GM23338 (cell line): Measurements from ENCODE around the gene RBM38. TPM values are rescaled to one million over a fixed set of nuclear protein-coding genes. Genes with fewer than 3 reads are reported as not detected.

Experiments used
- ATAC-seq: fragments of 200-7000 bp; cut with Tn5 transposase; 3 replicates; pipeline ENCODE4 v1.9.1; 2020
- DNase-seq: peaks from one replicate; pipeline ENCODE4 v3.0.0-alpha.2; 2015; ENCODE audit warnings: low spot score
- H2AFZ ChIP-seq: fragments of 200-600 bp; sonication (generic); 2 replicates; pipeline ENCODE4 v1.8.0; 2016; ENCODE audit warnings: antibody characterized with exemption, mild to moderate bottlenecking, moderate library complexity
- H3F3A ChIP-seq: fragments of 200-600 bp; sonication (generic); replicated peaks from 2 replicates; pipeline ENCODE4 v1.8.0; 2017; ENCODE audit warnings: antibody characterized with exemption, mixed run types, low read depth
- H3K27ac ChIP-seq: fragments of 200-600 bp; sonication (generic); 2 replicates; pipeline ENCODE4 v1.6.1; 2016; ENCODE audit warnings: low read depth
- H3K27me3 ChIP-seq: fragments of 200-600 bp; sonication (generic); 2 replicates; pipeline ENCODE4 v1.8.0; 2016; ENCODE audit warnings: mild to moderate bottlenecking, mixed run types, moderate library complexity; ENCODE audit not compliant: insufficient read depth
- H3K36me3 ChIP-seq: fragments of 200-600 bp; sonication (generic); 2 replicates; pipeline ENCODE4 v1.8.0; 2016; ENCODE audit warnings: mild to moderate bottlenecking; ENCODE audit not compliant: insufficient read depth
- H3K4me1 ChIP-seq: fragments of 200-600 bp; sonication (generic); 2 replicates; pipeline ENCODE4 v1.8.0; 2016; ENCODE audit warnings: mild to moderate bottlenecking, moderate library complexity; ENCODE audit not compliant: insufficient read depth
- H3K4me2 ChIP-seq: fragments of 200-600 bp; sonication (generic); 2 replicates; pipeline ENCODE4 v1.7.1; 2017; ENCODE audit warnings: mixed run types
- H3K4me3 ChIP-seq: fragments of 200-600 bp; sonication (generic); 2 replicates; pipeline ENCODE4 v1.6.1; 2016; ENCODE audit warnings: mixed run types
- H3K79me2 ChIP-seq: fragments of 200-600 bp; sonication (generic); replicated peaks from 2 replicates; pipeline ENCODE4 v1.8.0; 2017; ENCODE audit warnings: mild to moderate bottlenecking; ENCODE audit not compliant: insufficient read depth
- H3K9me2 ChIP-seq: fragments of 200-600 bp; sonication (generic); 2 replicates; pipeline ENCODE4 v1.8.0; 2017; ENCODE audit not compliant: insufficient read depth
- H4K20me1 ChIP-seq: fragments of 200-600 bp; sonication (generic); replicated peaks from 2 replicates; pipeline ENCODE4 v1.8.0; 2017; ENCODE audit warnings: mild to moderate bottlenecking; ENCODE audit not compliant: insufficient read depth
- H3K27ac Mint-ChIP-seq: 2 replicates; pipeline ENCODE4 v1.8.0; 2020; ENCODE audit warnings: inconsistent platforms, mild to moderate bottlenecking, moderate library complexity, mixed read lengths
- H3K27me3 Mint-ChIP-seq: 3 replicates; pipeline ENCODE4 v1.8.0; 2022; ENCODE audit warnings: low read depth, mild to moderate bottlenecking, moderate library complexity, mixed read lengths, inconsistent platforms; ENCODE audit not compliant: insufficient read depth, poor library complexity
- H3K36me3 Mint-ChIP-seq: 3 replicates; pipeline ENCODE4 v1.8.0; 2021; ENCODE audit warnings: low read depth, mild to moderate bottlenecking, inconsistent platforms, moderate library complexity, mixed read lengths
- H3K4me1 Mint-ChIP-seq: 3 replicates; pipeline ENCODE4 v1.8.0; 2020; ENCODE audit warnings: mild to moderate bottlenecking, inconsistent platforms, mixed read lengths
- H3K4me3 Mint-ChIP-seq: 3 replicates; pipeline ENCODE4 v1.8.0; 2021; ENCODE audit warnings: moderate library complexity, mild to moderate bottlenecking, inconsistent platforms, mixed read lengths
- H3K9me3 Mint-ChIP-seq: 3 replicates; pipeline ENCODE4 v1.8.0; 2020; ENCODE audit warnings: moderate library complexity, mild to moderate bottlenecking, inconsistent platforms, mixed read lengths
- CREB1 ChIP-seq: fragments of 250-450 bp; sonication (Bioruptor Pico); IDR thresholded peaks from 2 replicates; pipeline ENCODE4 v1.5.0; 2020; ENCODE audit warnings: low read depth, mild to moderate bottlenecking, moderate library complexity
- EZH2 ChIP-seq: fragments of 200-600 bp; sonication (generic); IDR thresholded peaks from one replicate; pipeline ENCODE4 v1.8.0; 2017; ENCODE audit warnings: antibody characterized with exemption, mild to moderate bottlenecking, low read depth; ENCODE audit not compliant: unreplicated experiment
- EZH2phosphoT487 ChIP-seq: fragments of 200-600 bp; sonication (generic); IDR thresholded peaks from one replicate; pipeline ENCODE4 v1.8.1; 2018; ENCODE audit warnings: antibody characterized with exemption; ENCODE audit not compliant: unreplicated experiment
- JUNB ChIP-seq: IDR thresholded peaks from one replicate; pipeline ENCODE4 v1.6.1; 2016; ENCODE audit warnings: antibody characterized with exemption; ENCODE audit not compliant: unreplicated experiment
- NANOG ChIP-seq: IDR thresholded peaks from 2 replicates; pipeline ENCODE4 v1.6.1; 2016; ENCODE audit warnings: antibody characterized with exemption, borderline replicate concordance
- POLR2AphosphoS5 ChIP-seq: IDR thresholded peaks from 2 replicates; pipeline ENCODE4 v1.6.1; 2016; ENCODE audit warnings: antibody characterized with exemption, low read depth
- REST ChIP-seq: IDR thresholded peaks from one replicate; pipeline ENCODE4 v1.6.1; 2018; ENCODE audit warnings: antibody characterized with exemption; ENCODE audit not compliant: unreplicated experiment
- STAT1 ChIP-seq: IDR thresholded peaks from one replicate; pipeline ENCODE4 v1.6.1; 2016; ENCODE audit warnings: antibody characterized with exemption; ENCODE audit not compliant: unreplicated experiment
- ZNF114 ChIP-seq: fragments of 250-450 bp; sonication (Bioruptor Pico); IDR thresholded peaks from 2 replicates; pipeline ENCODE4 v1.5.0; 2020; ENCODE audit warnings: mild to moderate bottlenecking, moderate library complexity
- ZNF331 ChIP-seq: fragments of 250-450 bp; sonication (Bioruptor Pico); IDR thresholded peaks from 2 replicates; pipeline ENCODE4 v1.5.0; 2020; ENCODE audit warnings: low read depth, mild to moderate bottlenecking, moderate library complexity
- polyA plus RNA-seq: library from polyadenylated mRNA; unstranded; fragments of >200 nt; fragmentation: Nextera tagmentation; extraction: Ambion mirVana; gene quantifications from 2 replicates; pipeline ENCODE4 v1.2.1, GENCODE V29; 2016
- total RNA-seq: library from RNA; depleted of rRNA; stranded (reverse); fragments of >200 nt; shearing (Covaris generic); gene quantifications from 2 replicates; pipeline ENCODE4 v1.2.3, GENCODE V29; 2014
- TF ChIP-seq, protein P1 (sequence below), 2 experiments: fragments of 200-600 bp in 1 of 2; sonication (generic) in 1 of 2; conservative IDR thresholded peaks; 2 replicates each; pipeline versions ENCODE4 v1.5.1 to v1.6.1; 2016 to 2017; ENCODE audit warnings: antibody characterized with exemption in 2 of 2, low read depth in 2 of 2, mild to moderate bottlenecking in 2 of 2, moderate library complexity in 1 of 2
- TF ChIP-seq, protein P2 (sequence below): IDR thresholded peaks from 2 replicates; pipeline ENCODE4 v1.6.1; 2016; ENCODE audit warnings: antibody characterized with exemption
- TF ChIP-seq, protein P3 (sequence below): fragments of 250-450 bp; sonication (Bioruptor Pico); IDR thresholded peaks from 2 replicates; pipeline ENCODE4 v1.5.0; 2020; ENCODE audit warnings: mild to moderate bottlenecking, moderate library complexity

Gene RBM38
- total and polyA plus RNA-seq, 2 experiments from 2014 or later, result 22.9 to 80.5 TPM

- Histone ChIP-seq H3K4me2 (no peak overlapping the region), H3K27me3 (no peaks in the 10 kb centered on the region), H3K27ac (no peak overlapping the region), H3K79me2 (no peaks in the 10 kb centered on the region; the same call in none of the 2 replicates), H3K4me3 (no peak overlapping the region), H3F3A (no peaks in the 10 kb centered on the region), H2AFZ (no peak overlapping the region), H3K4me1 (no peaks in the 10 kb centered on the region), H3K9me2 (no peaks in the 10 kb centered on the region), H4K20me1 (peaks cover 17% of the 10 kb centered on the region), H3K36me3 (peaks cover 19% of the 10 kb centered on the region)
- Mint-ChIP-seq H3K4me3 (no peak overlapping the region), H3K27ac (no peak overlapping the region), H3K9me3 (peaks cover 4% of the 10 kb centered on the region; the same call in 2 of the 3 replicates), H3K27me3 (no peaks in the 10 kb centered on the region), H3K4me1 (no peaks in the 10 kb centered on the region), H3K36me3 (peaks cover 26% of the 10 kb centered on the region)
- DNase-seq (no peak), ATAC-seq (no peak)
- TF ChIP-seq ZNF331 (CRISPR knock-in tag), result no peak
- no peak for TF ChIP-seq REST
- TF ChIP-seq STAT1, result no peak
- TF ChIP-seq JUNB, result no peak
- TF ChIP-seq, protein P1, sequence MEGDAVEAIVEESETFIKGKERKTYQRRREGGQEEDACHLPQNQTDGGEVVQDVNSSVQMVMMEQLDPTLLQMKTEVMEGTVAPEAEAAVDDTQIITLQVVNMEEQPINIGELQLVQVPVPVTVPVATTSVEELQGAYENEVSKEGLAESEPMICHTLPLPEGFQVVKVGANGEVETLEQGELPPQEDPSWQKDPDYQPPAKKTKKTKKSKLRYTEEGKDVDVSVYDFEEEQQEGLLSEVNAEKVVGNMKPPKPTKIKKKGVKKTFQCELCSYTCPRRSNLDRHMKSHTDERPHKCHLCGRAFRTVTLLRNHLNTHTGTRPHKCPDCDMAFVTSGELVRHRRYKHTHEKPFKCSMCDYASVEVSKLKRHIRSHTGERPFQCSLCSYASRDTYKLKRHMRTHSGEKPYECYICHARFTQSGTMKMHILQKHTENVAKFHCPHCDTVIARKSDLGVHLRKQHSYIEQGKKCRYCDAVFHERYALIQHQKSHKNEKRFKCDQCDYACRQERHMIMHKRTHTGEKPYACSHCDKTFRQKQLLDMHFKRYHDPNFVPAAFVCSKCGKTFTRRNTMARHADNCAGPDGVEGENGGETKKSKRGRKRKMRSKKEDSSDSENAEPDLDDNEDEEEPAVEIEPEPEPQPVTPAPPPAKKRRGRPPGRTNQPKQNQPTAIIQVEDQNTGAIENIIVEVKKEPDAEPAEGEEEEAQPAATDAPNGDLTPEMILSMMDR (conservative IDR thresholded peaks at IDR 0.05; ENCODE audit: low read depth in 2 of 2), result no peak
- no peak for TF ChIP-seq NANOG
- TF ChIP-seq EZH2phosphoT487, result no peak
- TF ChIP-seq POLR2AphosphoS5, result no peak
- no peak for TF ChIP-seq ZNF114 (CRISPR knock-in tag)
- TF ChIP-seq EZH2, result no peak
- TF ChIP-seq, protein P2, sequence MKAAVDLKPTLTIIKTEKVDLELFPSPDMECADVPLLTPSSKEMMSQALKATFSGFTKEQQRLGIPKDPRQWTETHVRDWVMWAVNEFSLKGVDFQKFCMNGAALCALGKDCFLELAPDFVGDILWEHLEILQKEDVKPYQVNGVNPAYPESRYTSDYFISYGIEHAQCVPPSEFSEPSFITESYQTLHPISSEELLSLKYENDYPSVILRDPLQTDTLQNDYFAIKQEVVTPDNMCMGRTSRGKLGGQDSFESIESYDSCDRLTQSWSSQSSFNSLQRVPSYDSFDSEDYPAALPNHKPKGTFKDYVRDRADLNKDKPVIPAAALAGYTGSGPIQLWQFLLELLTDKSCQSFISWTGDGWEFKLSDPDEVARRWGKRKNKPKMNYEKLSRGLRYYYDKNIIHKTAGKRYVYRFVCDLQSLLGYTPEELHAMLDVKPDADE, result no peak
- TF ChIP-seq CREB1 (CRISPR knock-in tag), result no peak
- TF ChIP-seq, protein P3, sequence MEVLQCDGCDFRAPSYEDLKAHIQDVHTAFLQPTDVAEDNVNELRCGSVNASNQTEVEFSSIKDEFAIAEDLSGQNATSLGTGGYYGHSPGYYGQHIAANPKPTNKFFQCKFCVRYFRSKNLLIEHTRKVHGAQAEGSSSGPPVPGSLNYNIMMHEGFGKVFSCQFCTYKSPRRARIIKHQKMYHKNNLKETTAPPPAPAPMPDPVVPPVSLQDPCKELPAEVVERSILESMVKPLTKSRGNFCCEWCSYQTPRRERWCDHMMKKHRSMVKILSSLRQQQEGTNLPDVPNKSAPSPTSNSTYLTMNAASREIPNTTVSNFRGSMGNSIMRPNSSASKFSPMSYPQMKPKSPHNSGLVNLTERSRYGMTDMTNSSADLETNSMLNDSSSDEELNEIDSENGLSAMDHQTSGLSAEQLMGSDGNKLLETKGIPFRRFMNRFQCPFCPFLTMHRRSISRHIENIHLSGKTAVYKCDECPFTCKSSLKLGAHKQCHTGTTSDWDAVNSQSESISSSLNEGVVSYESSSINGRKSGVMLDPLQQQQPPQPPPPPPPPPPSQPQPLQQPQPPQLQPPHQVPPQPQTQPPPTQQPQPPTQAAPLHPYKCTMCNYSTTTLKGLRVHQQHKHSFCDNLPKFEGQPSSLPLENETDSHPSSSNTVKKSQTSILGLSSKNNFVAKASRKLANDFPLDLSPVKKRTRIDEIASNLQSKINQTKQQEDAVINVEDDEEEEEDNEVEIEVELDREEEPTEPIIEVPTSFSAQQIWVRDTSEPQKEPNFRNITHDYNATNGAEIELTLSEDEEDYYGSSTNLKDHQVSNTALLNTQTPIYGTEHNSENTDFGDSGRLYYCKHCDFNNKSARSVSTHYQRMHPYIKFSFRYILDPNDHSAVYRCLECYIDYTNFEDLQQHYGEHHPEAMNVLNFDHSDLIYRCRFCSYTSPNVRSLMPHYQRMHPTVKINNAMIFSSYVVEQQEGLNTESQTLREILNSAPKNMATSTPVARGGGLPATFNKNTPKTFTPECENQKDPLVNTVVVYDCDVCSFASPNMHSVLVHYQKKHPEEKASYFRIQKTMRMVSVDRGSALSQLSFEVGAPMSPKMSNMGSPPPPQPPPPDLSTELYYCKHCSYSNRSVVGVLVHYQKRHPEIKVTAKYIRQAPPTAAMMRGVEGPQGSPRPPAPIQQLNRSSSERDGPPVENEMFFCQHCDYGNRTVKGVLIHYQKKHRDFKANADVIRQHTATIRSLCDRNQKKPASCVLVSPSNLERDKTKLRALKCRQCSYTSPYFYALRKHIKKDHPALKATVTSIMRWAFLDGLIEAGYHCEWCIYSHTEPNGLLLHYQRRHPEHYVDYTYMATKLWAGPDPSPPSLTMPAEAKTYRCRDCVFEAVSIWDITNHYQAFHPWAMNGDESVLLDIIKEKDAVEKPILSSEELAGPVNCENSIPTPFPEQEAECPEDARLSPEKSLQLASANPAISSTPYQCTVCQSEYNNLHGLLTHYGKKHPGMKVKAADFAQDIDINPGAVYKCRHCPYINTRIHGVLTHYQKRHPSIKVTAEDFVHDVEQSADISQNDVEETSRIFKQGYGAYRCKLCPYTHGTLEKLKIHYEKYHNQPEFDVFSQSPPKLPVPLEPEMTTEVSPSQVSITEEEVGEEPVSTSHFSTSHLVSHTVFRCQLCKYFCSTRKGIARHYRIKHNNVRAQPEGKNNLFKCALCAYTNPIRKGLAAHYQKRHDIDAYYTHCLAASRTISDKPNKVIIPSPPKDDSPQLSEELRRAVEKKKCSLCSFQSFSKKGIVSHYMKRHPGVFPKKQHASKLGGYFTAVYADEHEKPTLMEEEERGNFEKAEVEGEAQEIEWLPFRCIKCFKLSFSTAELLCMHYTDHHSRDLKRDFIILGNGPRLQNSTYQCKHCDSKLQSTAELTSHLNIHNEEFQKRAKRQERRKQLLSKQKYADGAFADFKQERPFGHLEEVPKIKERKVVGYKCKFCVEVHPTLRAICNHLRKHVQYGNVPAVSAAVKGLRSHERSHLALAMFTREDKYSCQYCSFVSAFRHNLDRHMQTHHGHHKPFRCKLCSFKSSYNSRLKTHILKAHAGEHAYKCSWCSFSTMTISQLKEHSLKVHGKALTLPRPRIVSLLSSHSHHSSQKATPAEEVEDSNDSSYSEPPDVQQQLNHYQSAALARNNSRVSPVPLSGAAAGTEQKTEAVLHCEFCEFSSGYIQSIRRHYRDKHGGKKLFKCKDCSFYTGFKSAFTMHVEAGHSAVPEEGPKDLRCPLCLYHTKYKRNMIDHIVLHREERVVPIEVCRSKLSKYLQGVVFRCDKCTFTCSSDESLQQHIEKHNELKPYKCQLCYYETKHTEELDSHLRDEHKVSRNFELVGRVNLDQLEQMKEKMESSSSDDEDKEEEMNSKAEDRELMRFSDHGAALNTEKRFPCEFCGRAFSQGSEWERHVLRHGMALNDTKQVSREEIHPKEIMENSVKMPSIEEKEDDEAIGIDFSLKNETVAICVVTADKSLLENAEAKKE (CRISPR knock-in tag), result no peak
These were observed 29.7 kb upstream of the RBM38 start for GRCh38 chr20:57361517-57361916.
